COLO668 (cell line): ENCODE measurements around the gene COL12A1.

Source experiments
- DNase-seq: peaks from one replicate; lab custom pipeline; 2025; ENCODE audit not compliant: unreplicated experiment; lab: John Stamatoyannopoulos, UW

Gene COL12A1

DNA sequence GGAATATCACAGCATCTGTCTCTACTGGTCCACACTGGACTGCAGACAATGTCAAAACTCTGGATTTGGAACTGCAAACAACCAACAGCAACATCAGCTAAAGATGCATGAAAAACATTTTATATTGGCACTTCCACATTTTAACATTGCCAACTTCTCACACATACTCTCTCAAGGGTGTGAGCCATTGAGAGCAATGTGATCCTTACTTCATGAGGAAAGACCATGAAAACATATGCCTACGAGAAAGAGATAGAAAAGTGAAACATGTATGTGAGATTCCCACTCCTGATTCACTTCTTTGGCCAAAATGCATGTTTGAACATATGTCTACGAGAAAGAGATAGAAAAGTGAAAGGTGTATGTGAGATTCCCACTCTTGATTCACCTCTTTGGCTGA lies 99.4 kb downstream of the COL12A1 start:
- no peak for DNase-seq

DNA sequence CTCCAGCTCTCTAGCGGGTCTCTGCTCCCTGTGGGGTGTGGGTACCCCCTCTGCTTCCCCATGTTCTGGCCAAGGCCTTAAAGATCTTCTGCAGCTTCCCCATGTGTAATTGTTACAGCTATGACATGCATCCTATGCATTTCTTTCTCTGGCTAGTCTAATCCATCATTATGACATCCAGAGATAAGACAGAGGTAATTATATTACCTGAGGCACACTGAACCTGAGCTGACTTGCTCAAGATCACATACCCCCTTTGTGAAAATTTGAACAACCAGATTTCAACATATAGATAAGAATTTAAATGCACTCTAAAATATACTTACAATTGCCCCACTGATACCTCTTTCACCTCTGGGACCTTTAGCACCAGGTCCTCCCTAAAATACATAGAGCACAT lies 102.4 kb downstream of the COL12A1 start:
- no peak for DNase-seq

DNA sequence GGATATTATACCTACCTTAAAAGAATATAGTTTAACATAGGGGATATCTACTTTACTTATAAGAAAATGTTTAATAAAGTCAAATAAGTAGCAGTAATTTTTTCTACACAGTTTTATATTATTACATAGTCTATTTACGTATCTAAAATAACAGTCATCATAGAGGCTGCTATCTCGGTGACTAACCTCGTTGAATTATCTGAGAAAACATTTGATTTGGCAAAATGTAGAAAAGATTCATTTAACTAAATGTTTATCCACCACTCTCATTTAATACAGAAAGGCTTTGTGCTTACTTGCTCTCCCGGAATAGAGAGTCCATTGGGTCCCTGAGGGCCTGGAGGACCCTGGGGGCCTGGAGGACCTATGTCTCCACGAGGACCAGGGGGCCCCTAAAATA lies 103.6 kb downstream of the COL12A1 start:
- DNase-seq: no peak

DNA sequence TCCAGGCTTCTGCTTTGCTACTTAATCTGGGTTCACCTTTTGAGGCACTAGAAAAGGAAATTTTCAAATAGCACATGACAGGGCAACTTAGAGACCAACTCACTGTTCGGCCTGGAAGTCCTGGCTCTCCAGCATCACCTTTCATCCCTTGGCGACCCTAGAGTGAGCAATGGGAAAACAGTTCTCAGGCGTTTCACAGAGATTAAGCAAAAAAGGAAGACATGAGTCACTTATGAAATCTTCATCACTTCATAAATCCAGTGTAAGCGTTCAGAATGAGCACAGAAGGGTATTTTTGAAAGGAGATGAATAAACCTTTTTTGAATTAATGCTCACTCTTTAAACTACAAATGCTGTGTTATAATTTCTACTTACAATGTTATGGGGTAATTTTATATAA lies 104.0 kb downstream of the COL12A1 start:
- no peak for DNase-seq

DNA sequence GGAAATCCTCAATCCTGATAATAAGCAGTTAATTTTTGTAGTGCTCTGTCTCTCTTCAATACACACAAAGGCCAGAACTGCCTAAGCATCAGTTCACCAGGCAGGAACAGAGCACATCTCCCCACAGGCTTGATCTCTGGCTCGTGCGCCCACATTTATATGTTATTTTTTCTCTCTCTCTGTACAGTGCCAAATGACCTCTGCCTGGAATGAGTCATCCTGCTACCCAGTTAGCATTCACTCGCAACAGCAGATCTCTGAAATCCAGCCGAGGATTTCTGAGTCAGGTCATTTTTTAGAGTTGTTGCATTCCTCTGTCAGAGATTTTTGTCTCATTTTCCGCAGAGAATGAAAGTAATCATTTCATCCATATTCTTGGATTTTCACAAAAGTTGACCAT lies 107.1 kb downstream of the COL12A1 start:
- DNase-seq: no peak

DNA sequence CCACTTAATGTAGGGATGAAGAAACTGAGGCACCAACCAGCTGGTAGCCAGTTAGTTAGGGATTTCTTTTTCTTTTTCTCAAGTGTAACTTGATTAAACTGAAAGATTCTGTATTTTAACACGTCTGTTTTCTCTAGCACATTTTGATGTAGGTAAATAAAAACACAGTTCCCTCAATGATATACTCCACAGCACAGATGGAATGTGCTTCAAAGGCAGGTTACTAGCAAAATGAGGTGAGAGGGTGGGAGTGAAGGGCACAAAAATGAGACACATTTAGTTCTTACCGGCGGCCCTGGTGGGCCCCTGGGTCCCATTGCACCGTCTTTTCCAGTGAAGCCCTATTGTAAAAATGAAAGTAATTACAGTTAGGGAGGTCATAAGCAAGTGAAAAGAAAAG lies 108.9 kb downstream of the COL12A1 start:
- DNase-seq: no peak

DNA sequence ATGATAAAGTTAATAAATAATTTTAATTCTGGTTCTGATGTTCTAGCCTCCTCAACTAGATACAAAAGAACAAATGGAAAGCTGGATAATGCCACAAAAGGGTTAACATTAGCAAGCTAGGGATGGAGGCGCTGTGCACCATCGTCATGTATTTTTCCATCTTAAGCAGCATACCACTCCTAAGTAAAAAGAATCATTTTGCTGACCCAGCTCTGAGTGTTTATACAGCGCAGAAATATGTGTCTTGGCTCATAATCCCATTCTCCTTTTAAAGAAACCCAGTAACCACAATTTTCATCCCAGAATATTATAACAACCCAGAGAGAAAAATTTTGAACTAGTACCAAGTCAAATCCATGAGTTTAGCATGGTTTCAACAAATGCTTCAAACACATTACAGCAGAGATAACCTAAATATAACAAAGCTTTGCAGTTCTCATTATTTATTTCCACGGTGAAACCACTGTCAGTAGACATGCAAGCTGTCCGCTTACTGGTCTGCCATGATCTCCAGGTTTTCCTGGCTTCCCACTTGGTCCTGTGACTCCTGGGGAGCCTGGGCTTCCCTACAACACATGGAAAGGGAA lies 111.1 kb downstream of the COL12A1 start:
- no peak for DNase-seq

DNA sequence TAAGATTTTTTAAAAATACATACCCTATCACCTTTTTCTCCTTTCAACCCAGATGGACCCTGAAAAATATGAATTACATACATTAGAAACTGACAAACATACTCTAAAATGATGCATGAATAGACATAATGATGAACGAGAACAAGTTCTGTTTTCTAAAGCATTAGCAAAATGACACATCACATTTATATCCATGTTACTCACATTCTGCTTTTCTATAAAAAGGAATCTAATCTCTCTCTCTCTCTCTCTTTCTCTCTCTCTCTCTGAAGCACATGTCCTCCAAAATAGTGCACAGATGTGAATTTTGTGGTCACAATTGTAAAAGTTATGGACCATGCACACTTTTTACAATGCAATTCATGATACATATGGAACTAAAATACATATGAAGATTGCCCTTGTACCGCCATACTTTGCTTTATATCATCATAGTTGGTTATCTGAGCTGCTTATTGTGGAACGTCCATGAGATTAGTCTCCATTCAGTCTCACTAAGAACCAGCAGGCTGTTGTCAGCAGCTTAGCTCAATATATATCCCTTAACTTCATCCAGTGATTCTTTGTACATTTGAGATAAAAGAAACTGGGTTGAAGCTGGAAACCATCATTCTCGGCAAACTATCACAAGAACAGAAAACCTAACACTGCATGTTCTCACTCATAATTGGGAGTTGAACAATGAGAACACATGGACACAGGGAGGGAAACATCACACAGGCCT lies 114.2 kb downstream of the COL12A1 start:
- DNase-seq: no peak

DNA sequence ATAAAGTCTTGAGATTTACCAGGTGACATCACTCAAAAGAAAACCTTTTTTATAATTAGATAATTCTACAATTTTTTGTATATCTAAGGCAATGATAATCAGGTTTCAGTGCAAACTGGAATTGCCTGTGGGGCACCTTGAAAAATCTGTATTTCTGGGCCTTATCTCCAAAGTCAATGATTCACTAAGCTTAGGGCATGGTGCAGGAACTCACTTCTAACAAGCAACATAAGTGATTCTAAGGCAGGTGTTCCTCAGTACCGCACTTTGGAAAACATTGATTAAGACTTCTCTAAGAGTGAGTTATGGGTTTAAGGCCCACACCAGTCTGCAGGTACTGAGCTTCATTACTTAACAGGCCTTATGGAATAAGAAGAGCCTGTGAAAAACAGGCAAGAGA lies 115.3 kb downstream of the COL12A1 start:
- DNase-seq: no peak

DNA sequence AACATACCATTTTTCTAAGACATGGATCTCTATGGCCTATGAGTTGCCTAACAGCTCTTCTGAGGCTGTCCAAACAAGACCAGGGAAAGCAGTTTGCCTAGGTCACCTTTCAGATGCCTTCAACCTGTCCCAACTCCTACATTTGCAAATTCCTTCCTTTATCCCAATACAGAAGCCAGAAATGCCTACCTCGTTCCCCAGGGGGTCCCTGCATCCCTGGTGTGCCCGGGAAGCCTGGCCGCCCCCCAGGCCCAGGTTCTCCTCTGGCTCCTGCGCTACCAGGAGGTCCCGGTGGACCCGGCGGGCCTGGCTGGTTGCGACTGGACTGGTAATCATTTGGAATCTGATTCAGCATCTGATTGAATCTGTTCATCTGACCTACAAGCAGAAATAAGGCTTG lies 115.9 kb downstream of the COL12A1 start:
- no peak for DNase-seq

DNA sequence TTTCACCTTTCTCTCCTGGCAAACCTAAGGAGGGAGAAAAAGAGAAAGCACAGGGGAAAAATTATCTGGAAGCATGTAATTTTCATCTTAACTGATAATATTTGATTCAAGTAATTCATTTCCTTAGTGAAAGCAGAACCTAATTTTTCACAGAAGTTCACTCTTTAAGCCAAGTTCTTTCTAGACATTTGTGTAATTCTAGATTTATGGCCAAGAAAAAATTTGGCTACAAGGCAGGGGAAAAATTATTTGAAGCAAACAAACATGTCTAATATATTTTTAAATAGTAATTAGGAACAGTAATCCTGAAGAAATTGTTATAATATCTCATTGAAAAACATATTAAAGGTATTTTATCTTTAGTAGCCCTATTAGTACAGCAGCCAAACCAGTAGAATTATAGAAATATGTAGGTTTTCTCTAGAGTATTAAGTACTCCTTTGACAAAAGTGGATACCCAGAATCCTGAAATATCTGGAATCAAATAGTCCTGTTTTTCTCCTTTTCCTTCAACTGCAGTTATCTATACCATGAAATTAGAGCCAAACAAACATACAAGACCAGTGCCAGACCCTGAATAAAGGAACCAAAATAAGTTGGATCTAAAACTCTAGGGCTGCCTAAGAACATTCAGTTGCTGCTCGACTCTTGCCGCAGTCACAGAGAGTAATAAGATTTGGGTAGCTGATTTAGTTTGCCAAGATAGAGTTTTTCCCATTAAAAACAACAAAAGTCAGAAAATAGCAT lies 116.5 kb downstream of the COL12A1 start:
- no peak for DNase-seq

DNA sequence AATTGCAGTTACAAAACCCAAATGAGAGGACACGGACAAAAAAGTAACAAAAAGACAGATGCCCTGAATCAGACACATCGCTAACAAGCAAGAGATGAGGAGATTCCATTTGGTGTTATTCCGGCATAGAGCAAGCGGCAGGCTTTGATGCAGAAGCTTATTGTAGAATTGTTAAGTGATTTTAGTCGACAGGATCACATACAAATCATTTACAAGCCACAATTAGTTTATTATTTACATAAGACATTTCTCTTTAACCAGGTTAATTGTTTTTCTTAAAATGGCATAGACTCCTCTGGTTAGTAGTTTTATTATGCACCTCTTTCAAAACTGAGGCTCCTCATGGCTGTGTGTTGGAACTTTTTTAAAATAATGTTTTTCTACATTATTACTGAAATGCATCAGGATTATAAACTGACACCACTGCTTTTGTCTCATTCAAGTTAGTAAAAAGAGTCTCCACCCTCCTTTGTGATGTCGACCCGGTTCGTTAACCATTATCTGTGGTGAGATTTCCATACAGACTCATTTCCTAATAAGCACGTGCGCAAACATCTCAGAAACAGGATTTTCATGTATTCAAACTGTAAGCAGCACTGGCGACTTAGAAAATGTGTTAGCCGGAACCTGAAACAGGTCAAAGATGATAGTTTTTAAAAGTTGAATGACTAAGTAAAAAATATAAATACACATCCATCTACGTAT lies 119.8 kb downstream of the COL12A1 start:
- no peak for DNase-seq

DNA sequence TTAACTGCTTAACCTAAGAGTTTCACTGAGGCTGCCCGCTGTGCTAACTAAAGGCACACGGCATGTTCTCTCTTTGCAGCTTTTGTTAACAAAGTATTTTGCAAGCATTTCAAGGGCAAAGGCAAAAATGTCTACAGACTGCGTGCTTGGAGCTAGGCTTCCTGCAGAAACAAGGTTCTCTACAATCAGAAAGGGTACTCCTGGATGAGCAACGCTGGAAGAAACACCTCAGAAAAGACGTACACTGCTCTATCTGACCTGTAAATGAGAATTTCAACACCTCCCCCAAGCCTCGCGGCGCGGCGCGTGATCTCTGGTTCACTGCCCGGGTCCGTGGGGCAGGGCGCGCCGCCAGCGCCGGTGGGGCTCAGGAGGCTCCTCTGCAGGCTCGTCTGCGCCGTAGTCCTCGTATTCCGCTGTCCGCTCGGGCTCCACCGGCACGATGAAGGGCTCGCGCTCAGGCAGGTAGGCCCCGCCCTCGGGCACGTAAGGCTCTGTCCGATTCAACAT lies 120.9 kb downstream of the COL12A1 start:
- DNase-seq: no peak

DNA sequence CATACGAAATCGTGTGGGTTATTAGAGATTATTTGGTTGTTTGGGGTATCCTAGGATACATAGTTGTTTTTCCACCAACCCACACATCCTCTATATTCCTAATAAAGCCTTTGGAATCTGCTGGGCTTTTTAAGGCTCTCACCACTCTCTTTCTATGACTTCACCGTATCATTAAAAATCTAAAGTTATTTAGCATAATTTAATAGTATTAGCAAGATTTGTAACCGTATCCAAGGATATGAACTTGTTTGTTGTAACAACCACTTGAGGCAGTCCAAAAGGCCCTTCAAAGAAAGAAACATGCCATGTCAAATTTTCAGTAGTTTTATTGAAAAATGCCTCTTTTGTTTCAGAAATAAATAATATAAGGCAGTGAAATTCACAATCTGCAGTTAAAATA lies 121.8 kb downstream of the COL12A1 start:
- DNase-seq: no peak

DNA sequence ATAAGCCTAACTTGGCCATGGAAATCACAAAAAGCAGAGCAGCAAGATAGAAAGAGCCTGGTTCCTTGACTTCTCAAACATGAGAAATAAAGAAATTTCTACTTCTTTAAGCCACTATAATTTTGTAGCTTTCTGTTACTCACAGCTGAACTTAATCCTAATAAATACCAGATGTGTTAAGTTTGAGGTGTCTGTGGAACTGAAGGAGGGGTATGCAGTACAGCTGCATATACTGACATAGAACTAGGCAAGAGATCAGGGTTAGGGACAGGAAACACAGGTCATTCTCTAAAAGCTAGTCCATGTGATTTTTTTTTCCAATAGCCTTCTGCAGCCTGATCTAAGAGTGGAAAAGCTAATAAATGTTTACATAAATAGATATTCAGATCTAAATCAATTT lies 123.9 kb downstream of the COL12A1 start:
- no peak for DNase-seq

DNA sequence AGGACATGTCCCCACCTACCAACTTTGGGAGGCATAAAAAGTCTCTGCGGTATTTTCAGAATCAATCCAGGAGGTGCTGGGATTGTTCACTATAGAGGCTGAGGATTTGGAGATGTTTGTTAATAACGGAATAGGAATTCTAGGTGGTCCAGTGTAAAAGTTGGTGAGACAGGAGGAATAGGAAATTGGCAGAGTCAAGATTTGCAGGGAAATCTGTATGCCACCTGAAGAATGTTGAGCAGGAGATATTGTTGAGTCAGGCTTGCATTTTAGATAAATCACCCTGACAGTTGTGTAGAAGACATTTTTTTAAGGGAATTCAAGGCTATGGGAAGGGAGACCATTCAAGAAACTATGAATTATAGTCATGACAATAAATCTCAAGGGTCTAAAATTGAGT lies 124.8 kb downstream of the COL12A1 start:
- DNase-seq: no peak

DNA sequence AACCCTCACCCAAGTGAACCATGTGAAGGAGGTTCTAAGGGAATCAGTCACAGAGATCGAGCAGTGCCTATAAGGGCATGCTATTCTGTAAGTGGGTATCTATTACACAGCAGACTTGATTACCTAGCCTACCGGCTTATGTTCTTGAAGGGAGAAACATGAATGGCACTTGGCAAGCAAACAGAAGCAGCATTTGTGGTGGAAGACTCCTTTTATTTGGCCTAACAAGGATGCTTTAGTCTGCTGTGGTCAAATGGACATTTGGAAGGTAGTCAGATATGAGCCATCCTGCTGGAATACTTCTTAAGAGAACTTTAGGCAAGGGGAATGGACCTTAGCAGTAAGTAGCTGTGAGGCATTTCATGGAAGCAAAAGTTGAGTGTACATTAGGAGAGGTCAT lies 126.3 kb downstream of the COL12A1 start:
- no peak for DNase-seq

DNA sequence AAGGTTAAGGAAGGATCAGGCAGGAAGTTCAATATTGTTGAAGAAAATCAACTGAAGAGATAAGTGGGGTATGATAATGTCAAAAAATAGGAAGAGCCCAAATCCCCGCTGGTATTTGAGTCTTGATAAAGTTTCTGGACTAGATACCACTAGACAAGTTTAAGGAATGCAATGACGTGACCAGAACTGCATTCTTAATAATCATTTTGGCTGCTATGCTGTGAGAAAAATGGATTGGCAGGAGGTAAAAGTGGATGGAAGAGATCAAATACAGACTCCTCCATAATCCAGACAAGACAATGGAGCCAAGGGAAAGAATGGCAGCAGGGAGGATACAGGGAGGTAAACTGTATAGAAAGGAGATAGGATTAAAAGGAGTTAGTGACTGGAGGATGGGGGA lies 128.2 kb downstream of the COL12A1 start:
- DNase-seq: no peak

DNA sequence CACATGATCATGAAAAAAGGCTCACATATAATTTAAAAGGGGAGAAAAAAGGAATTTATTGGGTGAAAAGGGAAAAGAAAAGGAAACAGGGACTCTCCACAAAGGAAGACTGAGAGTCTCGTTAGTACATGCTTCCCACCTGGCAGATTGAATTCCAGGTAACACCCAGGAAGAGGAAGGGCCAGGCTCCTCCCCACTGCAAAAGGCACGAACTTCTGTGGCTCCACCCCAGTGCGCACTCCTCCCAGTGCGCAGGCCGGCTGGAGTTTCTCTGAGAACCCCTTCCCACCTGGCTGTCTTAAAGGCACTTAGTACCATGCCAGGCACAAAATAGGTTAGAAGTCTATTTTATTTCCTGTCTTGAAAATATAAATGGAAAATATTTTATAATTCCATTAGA lies 129.8 kb downstream of the COL12A1 start:
- no peak for DNase-seq

DNA sequence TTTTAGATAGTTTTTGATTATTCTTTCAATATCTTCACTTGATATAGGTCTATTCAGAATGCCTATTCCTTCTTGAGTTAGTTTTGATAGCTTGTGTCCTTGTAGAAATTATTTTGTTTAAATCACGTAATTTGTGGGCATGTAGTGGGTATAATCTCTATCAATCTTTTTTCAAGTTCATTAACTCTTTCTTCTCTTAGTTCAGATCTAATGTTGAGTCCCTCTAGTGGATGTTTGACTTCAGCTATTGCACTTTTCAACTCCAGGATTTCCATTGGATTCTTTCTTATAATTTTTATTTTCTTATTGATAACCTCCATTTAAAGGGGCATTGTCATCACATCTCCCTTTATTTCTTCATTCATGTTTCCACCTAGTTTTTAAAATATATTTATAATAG lies 135.6 kb downstream of the COL12A1 start:
- DNase-seq: no peak

DNA sequence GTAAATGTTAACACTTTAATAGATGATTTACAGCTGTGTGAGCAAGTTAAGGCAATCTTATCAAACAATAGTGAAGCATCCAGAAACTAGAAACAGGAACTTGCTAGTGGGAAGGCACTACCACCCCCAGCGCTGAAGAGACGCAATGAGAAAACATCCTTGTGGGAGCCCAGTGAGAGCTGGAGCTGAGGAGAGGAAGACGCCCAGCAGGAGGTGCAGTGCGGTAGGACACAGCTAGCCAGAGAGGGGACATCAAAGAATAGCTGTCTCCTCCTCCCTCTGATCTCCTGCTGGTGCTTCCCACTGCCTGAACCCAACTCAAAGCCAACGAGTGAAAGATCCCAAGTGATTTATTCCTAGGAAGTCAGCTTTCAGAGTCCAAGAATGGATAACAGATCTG lies 140.3 kb downstream of the COL12A1 start:
- no peak for DNase-seq

DNA sequence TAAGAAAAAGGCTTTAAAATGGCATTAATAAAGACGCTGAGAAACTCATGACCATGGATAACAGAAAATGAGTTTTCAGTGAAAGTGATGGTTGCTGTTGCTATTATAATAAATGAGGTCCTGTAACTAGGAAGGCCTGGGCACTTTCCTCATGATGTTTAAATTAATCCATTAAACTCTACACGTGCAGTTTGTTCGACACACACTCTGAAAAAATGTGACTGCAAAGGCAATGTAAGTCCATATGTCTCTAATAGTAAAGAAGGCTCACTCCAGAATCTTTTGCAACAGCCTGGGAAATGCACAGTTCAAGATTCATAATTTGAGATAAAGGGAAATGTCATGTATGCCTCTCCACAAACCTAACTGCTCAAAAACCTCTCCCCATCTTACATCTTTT lies 153.4 kb downstream of the COL12A1 start:
- DNase-seq: no peak
